ENCODE results near the gene FAM171A2.
"Not testable (repeated sequence)": the region's sequence is repeated elsewhere in the genome, so short reads cannot be mapped to it uniquely, and the experiment has no call there.

DNA sequence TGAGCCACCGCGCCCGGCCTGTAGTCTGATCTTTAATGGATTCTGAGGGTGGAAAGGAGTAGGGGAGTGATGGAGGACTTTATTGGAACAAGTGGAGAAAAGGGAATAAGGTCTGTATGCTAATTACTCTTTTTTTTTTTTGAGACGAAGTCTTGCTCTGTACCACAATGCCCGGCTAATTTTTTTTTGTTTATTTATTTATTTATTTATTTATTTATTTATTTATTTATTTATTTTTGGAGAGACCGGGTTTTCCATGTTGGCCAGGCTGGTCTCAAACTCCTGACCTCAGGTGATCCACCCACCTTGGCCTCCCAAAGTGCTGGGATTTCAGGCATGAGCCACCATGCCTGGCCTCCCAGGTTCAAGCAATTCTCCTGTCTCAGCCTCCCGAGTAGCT is 34.1 kb downstream of the FAM171A2 start:
- TF ChIP-seq ZNF274 (IDR thresholded peaks at IDR 0.05; ENCODE audit: low read depth, low read length); SUZ12 (IDR thresholded peaks at IDR 0.05; ENCODE audit: extremely low read depth, insufficient read depth, insufficient read length); YY1 (IDR thresholded peaks at IDR 0.05; ENCODE audit: insufficient read depth, insufficient read length): not testable (repeated sequence)
